Measurements from ENCODE around the gene CHN2. TPM values are rescaled to one million over a fixed set of nuclear protein-coding genes. Genes with fewer than 3 reads are reported as not detected.

The CHN2 gene
- total RNA-seq, 1 experiment from 2014 or later: 61.2 TPM

- BruUV-seq (replicated peaks): no TSS peak
- CTCF ChIA-PET: interaction anchor here (0.7 kb wide), 1 partner anchor 19 kb away, joined by 6 read pairs; no protein-coding TSS in a partner anchor
- no peak for DNase-seq (ENCODE audit: low spot score)
- H3K4me1 ChIP-seq (ENCODE audit: insufficient read depth, low read length, poor library complexity, severe bottlenecking): peaks cover 43% of the 10 kb centered on the region
- POLR2A ChIA-PET (ENCODE audit: low non-redundant PET): interaction anchor here (0.7 kb wide), 1 partner anchor 11 kb away, joined by 4 read pairs; no protein-coding TSS in a partner anchor
- H3K27ac ChIP-seq (ENCODE audit: low read depth, low read length, poor library complexity, severe bottlenecking): no peak overlapping the region
- no peaks in the 10 kb centered on the region for H3K36me3 ChIP-seq (ENCODE audit: insufficient read depth, low read length, poor library complexity, severe bottlenecking)
- no peak overlapping the region for H3K4me3 ChIP-seq (ENCODE audit: low read depth, low read length, poor library complexity, severe bottlenecking)
- TF ChIP-seq CTCF (conservative IDR thresholded peaks at IDR 0.05; ENCODE audit: low read depth, low read length): no peak
- H3K9me3 ChIP-seq (ENCODE audit: low read depth, low read length, poor library complexity, severe bottlenecking): no peaks in the 10 kb centered on the region
- intact Hi-C loops (cut with micrococcal nuclease; ENCODE audit: unreplicated experiment): no loop called here
- no peaks in the 10 kb centered on the region for H3K27me3 ChIP-seq (replicated peaks; ENCODE audit: insufficient read depth, low read depth, low read length, poor library complexity)
Measured at GRCh38 chr7:29300649-29301048, 106.1 kb downstream of the CHN2 start.

GRCh38 chr7:29302666-29303395 lies 108.3 kb downstream of the CHN2 start:
- H3K27me3 ChIP-seq (replicated peaks; ENCODE audit: insufficient read depth, low read depth, low read length, poor library complexity): no peaks in the 10 kb centered on the region
- no peak for DNase-seq (ENCODE audit: low spot score)
- BruUV-seq (replicated peaks): no TSS peak
- H3K9me3 ChIP-seq (ENCODE audit: low read depth, low read length, poor library complexity, severe bottlenecking): no peaks in the 10 kb centered on the region
- no peak overlapping the region for H3K4me3 ChIP-seq (ENCODE audit: low read depth, low read length, poor library complexity, severe bottlenecking)
- POLR2A ChIA-PET (ENCODE audit: low non-redundant PET): no interaction called here
- intact Hi-C loops (cut with micrococcal nuclease; ENCODE audit: unreplicated experiment): no loop called here
- no peaks in the 10 kb centered on the region for H3K36me3 ChIP-seq (ENCODE audit: insufficient read depth, low read length, poor library complexity, severe bottlenecking)
- H3K4me1 ChIP-seq (ENCODE audit: insufficient read depth, low read length, poor library complexity, severe bottlenecking): peaks cover 48% of the 10 kb centered on the region
- H3K27ac ChIP-seq (ENCODE audit: low read depth, low read length, poor library complexity, severe bottlenecking): no peak overlapping the region
- CTCF ChIA-PET: no interaction called here
- TF ChIP-seq CTCF (conservative IDR thresholded peaks at IDR 0.05; ENCODE audit: low read depth, low read length) (no peak), EZH2 (IDR thresholded peaks at IDR 0.05; ENCODE audit: borderline replicate concordance, low read depth, low read length, poor library complexity, severe bottlenecking) (no peak)

DNA sequence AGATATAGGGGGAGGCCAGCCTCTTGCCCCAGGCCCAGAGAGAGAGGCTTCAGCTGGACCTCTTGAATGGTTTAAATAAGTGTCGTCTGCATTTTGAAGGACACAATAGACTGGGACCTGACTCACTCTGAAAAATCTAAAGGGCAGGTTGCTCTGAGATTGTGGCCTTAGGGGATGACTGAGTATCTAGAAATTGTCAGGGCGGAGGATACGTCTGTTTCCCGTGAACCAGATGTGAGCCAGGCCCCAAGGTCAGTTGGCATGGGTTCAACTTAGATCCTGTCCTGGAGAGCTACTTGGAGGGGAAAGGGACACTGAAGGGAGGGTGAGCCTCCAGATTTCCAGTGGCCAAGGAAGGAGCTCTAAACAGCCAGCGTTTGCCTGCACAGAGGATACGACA lies 110.2 kb downstream of the CHN2 start:
- H3K9me3 ChIP-seq (ENCODE audit: low read depth, low read length, poor library complexity, severe bottlenecking): no peaks in the 10 kb centered on the region
- no peak overlapping the region for H3K4me3 ChIP-seq (ENCODE audit: low read depth, low read length, poor library complexity, severe bottlenecking)
- H3K36me3 ChIP-seq (ENCODE audit: insufficient read depth, low read length, poor library complexity, severe bottlenecking): no peaks in the 10 kb centered on the region
- intact Hi-C loops (cut with micrococcal nuclease; ENCODE audit: unreplicated experiment): no loop called here
- ChIA-PET POLR2A (ENCODE audit: low non-redundant PET) (no interaction called here), CTCF (no interaction called here)
- BruUV-seq (replicated peaks): no TSS peak
- TF ChIP-seq CTCF (conservative IDR thresholded peaks at IDR 0.05; ENCODE audit: low read depth, low read length) (no peak), EZH2 (IDR thresholded peaks at IDR 0.05; ENCODE audit: borderline replicate concordance, low read depth, low read length, poor library complexity, severe bottlenecking) (no peak)
- peaks cover 36% of the 10 kb centered on the region for H3K4me1 ChIP-seq (ENCODE audit: insufficient read depth, low read length, poor library complexity, severe bottlenecking)
- no peak for DNase-seq (ENCODE audit: low spot score)
- no peaks in the 10 kb centered on the region for H3K27me3 ChIP-seq (replicated peaks; ENCODE audit: insufficient read depth, low read depth, low read length, poor library complexity)
- peak overlapping the region; percentile 21 for H3K27ac ChIP-seq (ENCODE audit: low read depth, low read length, poor library complexity, severe bottlenecking)

Measured in A673 (cell line).